ENCODE measurements around the gene LRRC32.

Gene LRRC32

DNA sequence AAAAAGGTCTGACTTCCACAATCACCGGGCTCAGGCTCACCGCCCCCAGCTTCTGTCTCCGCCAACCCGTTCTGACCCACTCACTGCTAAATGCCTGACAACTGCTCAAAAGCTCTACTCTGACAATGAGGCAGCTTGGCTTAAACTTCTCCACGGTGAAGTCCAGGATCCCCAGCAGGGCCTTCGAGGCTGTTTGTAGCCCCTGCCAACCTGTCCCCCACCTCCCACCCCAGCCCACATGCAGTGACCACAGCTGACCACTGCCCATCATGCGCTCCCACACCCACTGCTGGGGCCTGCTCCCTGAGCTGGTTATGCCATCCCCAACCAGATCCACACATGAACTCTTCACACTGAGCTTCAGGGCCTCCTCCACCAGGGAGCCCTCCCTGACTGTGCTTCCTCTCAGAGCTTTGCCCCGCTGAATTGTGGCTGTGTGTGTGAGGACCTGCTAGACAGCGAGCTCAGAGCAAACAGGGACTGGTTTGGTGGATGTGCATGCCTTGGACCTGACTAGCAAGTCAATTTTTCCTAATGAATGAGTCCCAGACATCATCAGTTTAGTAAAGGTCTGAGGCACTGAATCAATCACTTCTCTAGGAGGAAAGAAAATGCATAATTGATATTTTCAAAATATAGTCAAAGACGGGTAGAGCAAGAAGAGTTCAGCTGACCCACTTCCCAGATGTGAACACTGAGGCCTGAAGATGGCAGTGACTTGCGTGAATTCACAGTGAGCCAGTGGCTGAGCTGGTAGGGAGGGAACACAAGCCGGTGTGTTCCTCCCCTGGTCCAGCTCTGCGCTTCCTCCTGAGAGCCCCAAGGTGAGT lies 7.7 kb downstream of the LRRC32 start:
- H3K4me3 ChIP-seq (ENCODE audit: low read depth, low read length), result no peak overlapping the region
- TF ChIP-seq CTCF (IDR thresholded peaks at IDR 0.05; ENCODE audit: borderline replicate concordance, insufficient read depth, low read depth, low read length), result no peak

- no peak overlapping the region for H3K4me3 ChIP-seq (ENCODE audit: low read depth, low read length)
- TF ChIP-seq CTCF (IDR thresholded peaks at IDR 0.05; ENCODE audit: borderline replicate concordance, insufficient read depth, low read depth, low read length), result no peak
Observed at GRCh38 chr11:76661834-76662434, 8.6 kb downstream of the LRRC32 start.

GRCh38 chr11:76661306-76661751 lies 9.2 kb downstream of the LRRC32 start:
- no peak for TF ChIP-seq CTCF (IDR thresholded peaks at IDR 0.05; ENCODE audit: borderline replicate concordance, insufficient read depth, low read depth, low read length)
- H3K4me3 ChIP-seq (ENCODE audit: low read depth, low read length), result no peak overlapping the region

GRCh38 chr11:76660533-76661305 lies 9.8 kb downstream of the LRRC32 start:
- TF ChIP-seq CTCF (IDR thresholded peaks at IDR 0.05; ENCODE audit: borderline replicate concordance, insufficient read depth, low read depth, low read length), result no peak
- H3K4me3 ChIP-seq (ENCODE audit: low read depth, low read length), result no peak overlapping the region

DNA sequence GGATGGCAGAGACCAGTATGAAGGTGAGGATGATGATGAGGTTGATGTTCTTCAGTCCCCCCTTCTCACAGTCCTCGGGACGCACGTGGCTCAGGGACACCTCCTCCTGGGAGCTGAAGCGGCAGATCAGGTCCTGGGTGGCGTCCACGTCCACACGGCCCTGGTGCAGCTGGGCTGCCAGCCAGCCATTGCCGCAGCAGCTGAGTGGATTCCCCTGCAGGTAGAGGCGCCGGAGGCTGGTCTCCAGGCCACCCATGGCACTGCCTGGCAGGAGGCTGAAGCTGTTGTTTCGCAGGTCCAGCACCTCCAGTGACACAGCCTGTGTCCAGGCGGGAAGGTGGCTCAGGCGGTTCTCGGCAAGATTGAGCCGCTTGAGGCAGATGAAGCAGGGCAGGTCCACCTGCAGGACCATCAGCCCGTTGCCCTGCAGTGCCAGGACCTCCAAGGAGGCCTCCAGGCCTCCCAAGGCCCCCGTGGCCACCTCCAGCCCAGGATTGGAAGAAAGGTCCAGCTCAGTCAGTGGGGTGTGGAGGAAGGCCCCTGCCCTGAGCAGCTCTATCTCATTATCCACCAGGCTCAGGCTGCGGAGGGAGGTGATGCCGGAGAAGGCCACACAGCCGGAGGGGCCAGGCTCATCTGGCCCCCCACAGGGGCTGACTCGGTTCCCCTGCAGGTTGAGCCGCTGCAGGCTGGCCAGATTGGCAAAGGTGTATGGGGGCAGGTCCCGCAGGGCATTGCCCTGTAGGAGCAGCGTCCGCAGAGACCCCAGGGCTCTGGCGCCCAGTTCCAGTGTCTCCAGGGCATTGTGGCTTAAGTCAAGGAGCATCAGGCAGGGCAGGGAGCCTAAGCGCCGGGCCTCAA lies 10.6 kb downstream of the LRRC32 start:
- no peak for TF ChIP-seq CTCF (IDR thresholded peaks at IDR 0.05; ENCODE audit: borderline replicate concordance, insufficient read depth, low read depth, low read length)
- H3K4me3 ChIP-seq (ENCODE audit: low read depth, low read length), result no peak overlapping the region

All from GM12875 (cell line).